ENCODE measurements around the gene TGFB2. TPM values are rescaled to one million over a fixed set of nuclear protein-coding genes. Genes with fewer than 3 reads are reported as not detected.

TGFB2 gene
- total and polyA plus RNA-seq, 2 donors (not counting 3 experiments of a cell fraction or from before 2014, with no cell fraction given): 21.2 to 43.5 TPM

DNA sequence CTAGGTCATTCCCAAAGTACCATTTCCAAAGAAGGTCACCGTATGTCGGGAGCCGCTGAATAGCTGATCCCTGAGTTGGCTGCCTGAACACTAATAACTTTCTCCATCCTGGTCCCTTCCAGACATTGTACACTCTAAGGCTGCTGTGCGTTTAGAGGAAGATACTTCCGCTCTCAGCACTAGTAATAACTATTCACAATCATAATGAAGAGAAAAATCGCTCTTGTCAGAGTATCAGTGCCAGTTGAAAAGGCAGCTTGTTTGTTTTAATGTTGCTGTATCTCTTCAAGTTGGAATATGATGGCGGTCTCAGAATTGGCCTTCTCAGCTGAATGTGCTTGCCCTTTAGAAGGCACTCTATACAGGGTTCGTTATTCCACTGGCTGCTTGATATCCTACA is 43.5 kb downstream of the TGFB2 start:
- H3K4me1 ChIP-seq (ENCODE audit: control insufficient read depth, extremely low read depth, insufficient read depth, low read length): peaks cover 25% of the 10 kb centered on the region
- intact Hi-C loops (cut with micrococcal nuclease): no loop called here
- no peaks in the 10 kb centered on the region for H3K79me2 ChIP-seq (ENCODE audit: control insufficient read depth, insufficient read depth, low read length)
- no peaks in the 10 kb centered on the region for H3K9me3 ChIP-seq (replicated peaks; ENCODE audit: control insufficient read depth, insufficient read depth, low read length)
- no TSS peak for BruUV-seq (replicated peaks)
- H4K20me1 ChIP-seq (replicated peaks; ENCODE audit: control insufficient read depth, extremely low read depth, insufficient read depth, low read length): no peaks in the 10 kb centered on the region
- DNase-seq (ENCODE audit: low read depth, low spot score) (no peak), FAIRE-seq (no peak)
- dilution Hi-C loops (cut with MboI; ENCODE audit: extremely low pct_ligation_motif_present, low sequenced_read_pairs): no loop called here
- H3K27me3 ChIP-seq (ENCODE audit: control insufficient read depth in 2 of 2, insufficient read depth in 2 of 2, low read length in 2 of 2): no peaks in the 10 kb centered on the region
- H3K9ac ChIP-seq (replicated peaks; ENCODE audit: extremely low read depth, insufficient read depth, low read length): no peak overlapping the region
- no peaks in the 10 kb centered on the region for H3K36me3 ChIP-seq (ENCODE audit: control insufficient read depth in 2 of 2, extremely low read depth in 1 of 2, insufficient read depth in 2 of 2, low read length in 2 of 2)
- no peak overlapping the region for H3K27ac ChIP-seq (ENCODE audit: insufficient read depth, low read depth, low read length)
- H3K4me3 ChIP-seq (replicated peaks in 1 of 3; ENCODE audit: insufficient read depth in 1 of 3, low read depth in 1 of 3, low read length in 3 of 3): no peak overlapping the region
- TF ChIP-seq POLR2AphosphoS5 (IDR thresholded peaks at IDR 0.05; ENCODE audit: insufficient read depth, low read depth, low read length) (no peak), MAX (IDR thresholded peaks at IDR 0.05; ENCODE audit: insufficient read depth, insufficient read length) (no peak), EZH2 (IDR thresholded peaks at IDR 0.05; ENCODE audit: borderline replicate concordance, low read depth, low read length, severe bottlenecking) (no peak), JUN (IDR thresholded peaks at IDR 0.05; ENCODE audit: borderline replicate concordance, insufficient read depth, insufficient read length, low read depth) (no peak), FOS (IDR thresholded peaks at IDR 0.05; ENCODE audit: borderline replicate concordance, insufficient read depth, low read length) (no peak), POLR2A (IDR thresholded peaks at IDR 0.05; ENCODE audit: low read depth, low read length) (no peak), MYC (IDR thresholded peaks at IDR 0.05; ENCODE audit: low read depth, low read length) (no peak), GATA2 (IDR thresholded peaks at IDR 0.05; ENCODE audit: insufficient read depth, insufficient read length, low read depth, low read length) (no peak)
- TF ChIP-seq, protein P1, sequence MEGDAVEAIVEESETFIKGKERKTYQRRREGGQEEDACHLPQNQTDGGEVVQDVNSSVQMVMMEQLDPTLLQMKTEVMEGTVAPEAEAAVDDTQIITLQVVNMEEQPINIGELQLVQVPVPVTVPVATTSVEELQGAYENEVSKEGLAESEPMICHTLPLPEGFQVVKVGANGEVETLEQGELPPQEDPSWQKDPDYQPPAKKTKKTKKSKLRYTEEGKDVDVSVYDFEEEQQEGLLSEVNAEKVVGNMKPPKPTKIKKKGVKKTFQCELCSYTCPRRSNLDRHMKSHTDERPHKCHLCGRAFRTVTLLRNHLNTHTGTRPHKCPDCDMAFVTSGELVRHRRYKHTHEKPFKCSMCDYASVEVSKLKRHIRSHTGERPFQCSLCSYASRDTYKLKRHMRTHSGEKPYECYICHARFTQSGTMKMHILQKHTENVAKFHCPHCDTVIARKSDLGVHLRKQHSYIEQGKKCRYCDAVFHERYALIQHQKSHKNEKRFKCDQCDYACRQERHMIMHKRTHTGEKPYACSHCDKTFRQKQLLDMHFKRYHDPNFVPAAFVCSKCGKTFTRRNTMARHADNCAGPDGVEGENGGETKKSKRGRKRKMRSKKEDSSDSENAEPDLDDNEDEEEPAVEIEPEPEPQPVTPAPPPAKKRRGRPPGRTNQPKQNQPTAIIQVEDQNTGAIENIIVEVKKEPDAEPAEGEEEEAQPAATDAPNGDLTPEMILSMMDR (IDR thresholded peaks at IDR 0.05; ENCODE audit: extremely low read depth in 1 of 2, insufficient read depth in 1 of 2, low read depth in 1 of 2, low read length in 2 of 2): no peak
- POLR2A ChIA-PET: no interaction called here
- H2AFZ ChIP-seq (ENCODE audit: low read depth, low read length): no peak overlapping the region
- no peaks in the 10 kb centered on the region for H3K9me1 ChIP-seq (replicated peaks; ENCODE audit: control insufficient read depth, extremely low read depth, insufficient read depth, low read length)
- CTCF ChIA-PET: no interaction called here
- H3K4me2 ChIP-seq (ENCODE audit: insufficient read depth, low read length): no peak overlapping the region
